ENCODE results near the gene ZNRF3.
"Not testable (repeated sequence)": the region's sequence is repeated elsewhere in the genome, so short reads cannot be mapped to it uniquely, and the experiment has no call there.

DNA sequence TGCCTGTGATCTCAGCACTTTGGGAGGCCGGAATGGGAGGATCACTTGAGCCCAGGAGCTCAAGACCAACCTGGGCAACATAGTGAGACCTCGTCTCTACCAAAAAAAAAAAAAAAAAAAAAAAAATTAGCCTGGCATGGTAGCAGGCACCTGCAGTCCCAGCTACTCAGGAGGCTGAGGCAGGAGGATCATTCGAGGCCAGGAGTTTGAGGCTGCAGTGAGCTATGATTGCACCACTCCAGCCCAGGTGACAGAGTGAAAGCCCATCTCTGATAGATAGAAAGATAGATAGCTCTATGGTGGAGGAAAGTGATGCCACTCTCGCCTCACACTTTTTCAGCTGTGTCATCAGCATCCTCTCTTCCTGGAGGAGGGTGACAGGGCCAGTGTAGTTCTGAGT lies 156.3 kb downstream of the ZNRF3 start:
- TF ChIP-seq CTCF, POLR2A (IDR thresholded peaks at IDR 0.05): not testable (repeated sequence)
